Neural progenitor cell (in vitro differentiated cells): ENCODE measurements around the gene SLC17A6. TPM values are rescaled to one million over a fixed set of nuclear protein-coding genes. Genes with fewer than 3 reads are reported as not detected.

Experiments used
- DNase-seq: peaks from one replicate; pipeline ENCODE4 v3.0.0-alpha.2; 2016; ENCODE audit warnings: low spot score
- H2AFZ ChIP-seq: fragments of 200-600 bp; sonication (generic); replicated peaks from 2 replicates; pipeline ENCODE4 v1.6.1; 2016; ENCODE audit warnings: antibody characterized with exemption
- H3F3A ChIP-seq: fragments of 200-600 bp; sonication (generic); 2 replicates; pipeline ENCODE4 v1.6.1; 2016; ENCODE audit warnings: antibody characterized with exemption, low read depth
- H3K27ac ChIP-seq: fragments of 200-600 bp; sonication (generic); 2 replicates; pipeline ENCODE4 v1.5.1; 2016; ENCODE audit warnings: mild to moderate bottlenecking
- H3K27me3 ChIP-seq: fragments of 200-600 bp; sonication (generic); 2 replicates; pipeline ENCODE4 v1.6.1; 2016; ENCODE audit warnings: mild to moderate bottlenecking, moderate library complexity
- H3K36me3 ChIP-seq: fragments of 200-600 bp; sonication (generic); 2 replicates; pipeline ENCODE4 v1.5.1; 2016
- H3K4me1 ChIP-seq: fragments of 200-600 bp; sonication (generic); 2 replicates; pipeline ENCODE4 v1.6.1; 2016; ENCODE audit warnings: mixed run types
- H3K4me2 ChIP-seq: fragments of 200-600 bp; sonication (generic); 2 replicates; pipeline ENCODE4 v1.6.1; 2016
- H3K4me3 ChIP-seq: fragments of 200-600 bp; sonication (generic); 2 replicates; pipeline ENCODE4 v1.5.1; 2016
- H3K79me2 ChIP-seq: fragments of 200-600 bp; sonication (generic); 2 replicates; pipeline ENCODE4 v1.6.1; 2016; ENCODE audit warnings: low read depth
- H3K9ac ChIP-seq: fragments of 200-600 bp; sonication (generic); 2 replicates; pipeline ENCODE4 v1.6.1; 2016
- H3K9me3 ChIP-seq: fragments of 200-600 bp; sonication (generic); 2 replicates; pipeline ENCODE4 v1.5.1; 2016; ENCODE audit warnings: low read depth
- H4K20me1 ChIP-seq: fragments of 200-600 bp; sonication (generic); 2 replicates; pipeline ENCODE4 v1.6.1; 2016; ENCODE audit warnings: low read depth
- H3K27ac Mint-ChIP-seq: 3 replicates; pipeline ENCODE4 v1.8.0; 2021; ENCODE audit warnings: mixed read lengths
- H3K27me3 Mint-ChIP-seq: 2 replicates; pipeline ENCODE4 v1.8.0; 2022; ENCODE audit warnings: low read depth, mild to moderate bottlenecking, inconsistent platforms, moderate library complexity, mixed read lengths; ENCODE audit not compliant: insufficient read depth
- H3K36me3 Mint-ChIP-seq: 3 replicates; pipeline ENCODE4 v1.8.0; 2021; ENCODE audit warnings: mixed read lengths
- H3K4me1 Mint-ChIP-seq: 3 replicates; pipeline ENCODE4 v1.8.0; 2021; ENCODE audit warnings: mixed read lengths
- H3K4me3 Mint-ChIP-seq: 3 replicates; pipeline ENCODE4 v1.8.0; 2021; ENCODE audit warnings: mild to moderate bottlenecking, moderate library complexity, mixed read lengths
- H3K9me3 Mint-ChIP-seq: 3 replicates; pipeline ENCODE4 v1.8.0; 2020; ENCODE audit warnings: mixed read lengths
- EZH2 ChIP-seq: fragments of 200-600 bp; sonication (generic); IDR thresholded peaks from 2 replicates; pipeline ENCODE4 v1.6.1; 2017; ENCODE audit warnings: antibody characterized with exemption, mild to moderate bottlenecking, moderate library complexity
- EZH2phosphoT487 ChIP-seq: fragments of 200-600 bp; sonication (generic); IDR thresholded peaks from 2 replicates; pipeline ENCODE4 v1.6.1; 2017; ENCODE audit warnings: antibody characterized with exemption
- total RNA-seq: library from RNA; depleted of rRNA; stranded (reverse); fragments of >200 nt; gene quantifications from 2 replicates; pipeline ENCODE4 v1.2.3, GENCODE V29; 2015; ENCODE audit warnings: low replicate concordance
- TF ChIP-seq, protein P1 (sequence below): fragments of 200-600 bp; sonication (generic); IDR thresholded peaks from 2 replicates; pipeline ENCODE4 v1.5.1; 2017; ENCODE audit warnings: antibody characterized with exemption, mild to moderate bottlenecking

Gene SLC17A6
- total RNA-seq, 1 donor from 2014 or later = not detected

DNA sequence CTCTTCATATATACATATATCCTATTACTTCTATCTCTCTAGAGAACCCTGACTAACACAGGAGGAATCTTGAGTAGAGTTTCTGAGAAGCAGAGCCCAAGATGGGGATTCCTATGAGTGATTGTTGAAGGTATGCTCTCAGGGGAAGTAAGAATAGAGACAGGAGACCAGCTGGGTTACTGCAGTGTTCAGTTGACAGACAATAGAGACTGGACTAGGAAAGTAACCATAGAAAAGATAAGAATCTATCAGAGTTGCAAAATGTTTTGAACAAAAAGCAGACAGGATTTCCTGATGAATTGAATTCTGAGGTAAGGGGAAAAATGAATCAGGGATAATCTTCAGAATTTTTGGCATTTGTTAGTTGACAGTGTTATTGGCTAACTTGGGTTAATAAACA, 54.4 kb downstream of the SLC17A6 start:
- Mint-ChIP-seq H3K27me3 (peaks cover 2% of the 10 kb centered on the region), H3K27ac (no peak overlapping the region), H3K4me3 (no peak overlapping the region), H3K36me3 (no peaks in the 10 kb centered on the region), H3K9me3 (no peaks in the 10 kb centered on the region), H3K4me1 (no peaks in the 10 kb centered on the region)
- no peaks in the 10 kb centered on the region for H3K36me3 ChIP-seq
- H4K20me1 ChIP-seq = no peaks in the 10 kb centered on the region
- no peak overlapping the region for H3K4me2 ChIP-seq
- no peak overlapping the region for H2AFZ ChIP-seq
- H3K27me3 ChIP-seq = no peaks in the 10 kb centered on the region
- no peak overlapping the region for H3K9ac ChIP-seq
- H3K4me3 ChIP-seq = no peak overlapping the region
- H3K4me1 ChIP-seq = no peaks in the 10 kb centered on the region
- H3K79me2 ChIP-seq = no peaks in the 10 kb centered on the region
- no peak for DNase-seq
- H3K27ac ChIP-seq = no peak overlapping the region
- H3F3A ChIP-seq = no peaks in the 10 kb centered on the region
- TF ChIP-seq EZH2 = no peak
- TF ChIP-seq EZH2phosphoT487 = no peak
- TF ChIP-seq, protein P1, sequence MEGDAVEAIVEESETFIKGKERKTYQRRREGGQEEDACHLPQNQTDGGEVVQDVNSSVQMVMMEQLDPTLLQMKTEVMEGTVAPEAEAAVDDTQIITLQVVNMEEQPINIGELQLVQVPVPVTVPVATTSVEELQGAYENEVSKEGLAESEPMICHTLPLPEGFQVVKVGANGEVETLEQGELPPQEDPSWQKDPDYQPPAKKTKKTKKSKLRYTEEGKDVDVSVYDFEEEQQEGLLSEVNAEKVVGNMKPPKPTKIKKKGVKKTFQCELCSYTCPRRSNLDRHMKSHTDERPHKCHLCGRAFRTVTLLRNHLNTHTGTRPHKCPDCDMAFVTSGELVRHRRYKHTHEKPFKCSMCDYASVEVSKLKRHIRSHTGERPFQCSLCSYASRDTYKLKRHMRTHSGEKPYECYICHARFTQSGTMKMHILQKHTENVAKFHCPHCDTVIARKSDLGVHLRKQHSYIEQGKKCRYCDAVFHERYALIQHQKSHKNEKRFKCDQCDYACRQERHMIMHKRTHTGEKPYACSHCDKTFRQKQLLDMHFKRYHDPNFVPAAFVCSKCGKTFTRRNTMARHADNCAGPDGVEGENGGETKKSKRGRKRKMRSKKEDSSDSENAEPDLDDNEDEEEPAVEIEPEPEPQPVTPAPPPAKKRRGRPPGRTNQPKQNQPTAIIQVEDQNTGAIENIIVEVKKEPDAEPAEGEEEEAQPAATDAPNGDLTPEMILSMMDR = no peak
- no peaks in the 10 kb centered on the region for H3K9me3 ChIP-seq

DNA sequence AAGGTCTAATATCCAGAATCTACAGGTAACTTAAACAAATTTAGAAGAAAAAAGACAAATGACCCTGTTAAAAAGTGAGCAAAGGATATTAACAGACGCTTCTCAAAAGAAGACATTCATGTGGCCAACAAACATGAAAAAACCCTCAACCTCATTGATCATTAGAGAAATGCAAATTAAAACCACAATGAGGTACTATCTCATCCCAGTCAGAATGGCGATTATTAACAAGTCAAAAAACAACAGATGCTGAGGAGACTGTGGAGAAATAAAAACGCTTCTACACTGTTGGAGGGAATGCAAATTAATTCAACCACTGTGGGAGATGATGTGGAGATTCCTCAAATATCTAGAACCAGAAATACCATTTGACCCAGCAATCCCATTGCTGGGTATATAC, 67.2 kb downstream of the SLC17A6 start:
- Histone ChIP-seq H3K4me3 (no peak overlapping the region), H4K20me1 (no peaks in the 10 kb centered on the region), H3K9ac (no peak overlapping the region), H2AFZ (peak overlapping the region; percentile 54), H3K27ac (no peak overlapping the region), H3K27me3 (no peaks in the 10 kb centered on the region), H3K4me1 (peaks cover 21% of the 10 kb centered on the region), H3F3A (peaks cover 8% of the 10 kb centered on the region), H3K36me3 (no peaks in the 10 kb centered on the region), H3K9me3 (no peaks in the 10 kb centered on the region), H3K4me2 (no peak overlapping the region), H3K79me2 (no peaks in the 10 kb centered on the region)
- TF ChIP-seq EZH2phosphoT487 = no peak
- TF ChIP-seq, protein P1 = no peak
- TF ChIP-seq EZH2 = no peak
- no peak overlapping the region for H3K27ac Mint-ChIP-seq
- no peak overlapping the region for H3K4me3 Mint-ChIP-seq
- H3K4me1 Mint-ChIP-seq = peaks cover 7% of the 10 kb centered on the region
- no peaks in the 10 kb centered on the region for H3K9me3 Mint-ChIP-seq
- H3K27me3 Mint-ChIP-seq = no peaks in the 10 kb centered on the region
- DNase-seq = no peak
- no peaks in the 10 kb centered on the region for H3K36me3 Mint-ChIP-seq

DNA sequence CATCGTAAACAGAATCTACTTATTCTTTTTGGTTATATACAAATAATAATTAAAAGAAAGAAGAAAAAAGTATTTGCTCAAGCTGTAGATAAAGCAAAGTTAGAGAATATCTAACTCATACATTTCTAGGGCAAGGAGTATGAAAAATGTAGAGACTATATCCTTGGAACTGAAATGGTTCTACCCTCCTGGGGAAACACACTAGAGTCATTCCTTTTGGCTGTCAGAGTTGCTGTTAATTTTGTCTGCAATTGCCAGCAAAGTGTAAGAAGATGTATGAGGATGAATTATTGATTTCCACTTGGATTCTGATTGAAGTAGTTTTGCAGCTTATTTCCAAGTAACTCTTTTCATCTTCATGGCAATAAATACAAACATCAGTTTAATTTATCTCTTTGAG, 69.1 kb downstream of the SLC17A6 start:
- Mint-ChIP-seq H3K27me3 (no peaks in the 10 kb centered on the region), H3K36me3 (no peaks in the 10 kb centered on the region), H3K9me3 (peaks cover 3% of the 10 kb centered on the region), H3K4me1 (peaks cover 7% of the 10 kb centered on the region), H3K4me3 (no peak overlapping the region), H3K27ac (no peak overlapping the region)
- H3K9ac ChIP-seq = no peak overlapping the region
- H3K4me2 ChIP-seq = peak overlapping the region; percentile 62
- H3K79me2 ChIP-seq = no peaks in the 10 kb centered on the region
- H3K4me1 ChIP-seq = peaks cover 21% of the 10 kb centered on the region
- H4K20me1 ChIP-seq = no peaks in the 10 kb centered on the region
- H3K27ac ChIP-seq = no peak overlapping the region
- no peaks in the 10 kb centered on the region for H3K9me3 ChIP-seq
- no peaks in the 10 kb centered on the region for H3K36me3 ChIP-seq
- no peaks in the 10 kb centered on the region for H3K27me3 ChIP-seq
- H3K4me3 ChIP-seq = no peak overlapping the region
- H2AFZ ChIP-seq = peak overlapping the region; percentile 65
- TF ChIP-seq EZH2phosphoT487 = no peak
- TF ChIP-seq, protein P1 = no peak
- TF ChIP-seq EZH2 = no peak
- H3F3A ChIP-seq = peaks cover 8% of the 10 kb centered on the region
- no peak for DNase-seq
